Measurements from ENCODE around the gene ELOVL2.

- TF ChIP-seq CTCF (IDR thresholded peaks at IDR 0.05; ENCODE audit: low read depth, low read length) (no peak), POLR2A (IDR thresholded peaks at IDR 0.05; ENCODE audit: extremely low read depth, insufficient read length) (no peak), MAX (IDR thresholded peaks at IDR 0.05; ENCODE audit: low read depth, low read length) (no peak)
Observed at GRCh38 chr6:10981409-10981808, 62.7 kb downstream of the ELOVL2 start.
